Measurements from ENCODE around the gene PACS1. TPM values are rescaled to one million over a fixed set of nuclear protein-coding genes. Genes with fewer than 3 reads are reported as not detected.
A peak's percentile ranks its signal among the peaks of the same experiment; 100 is the strongest.

Gene PACS1
- total RNA-seq, 1 donor from 2014 or later, result 30.6 TPM

GRCh38 chr11:66286699-66287098 lies 216.6 kb downstream of the PACS1 start:
- Mint-ChIP-seq H3K9me3 (ENCODE audit: unreplicated experiment) (peaks cover 16% of the 10 kb centered on the region), H3K36me3 (ENCODE audit: unreplicated experiment) (no peaks in the 10 kb centered on the region), H3K27me3 (ENCODE audit: unreplicated experiment) (peaks cover 25% of the 10 kb centered on the region), H3K27ac (ENCODE audit: unreplicated experiment) (no peak overlapping the region), H3K4me3 (ENCODE audit: unreplicated experiment) (peak overlapping the region; percentile 46), H3K4me1 (ENCODE audit: low read depth, unreplicated experiment) (peaks cover 35% of the 10 kb centered on the region)
- TF ChIP-seq CTCF (IDR thresholded peaks at IDR 0.05; ENCODE audit: partially characterized antibody, unreplicated experiment), result no peak
- DNase-seq, result no peak

GRCh38 chr11:66287211-66287888 lies 217.3 kb downstream of the PACS1 start:
- Mint-ChIP-seq H3K36me3 (ENCODE audit: unreplicated experiment) (no peaks in the 10 kb centered on the region), H3K9me3 (ENCODE audit: unreplicated experiment) (peaks cover 16% of the 10 kb centered on the region), H3K4me3 (ENCODE audit: unreplicated experiment) (peak overlapping the region; percentile 81), H3K4me1 (ENCODE audit: low read depth, unreplicated experiment) (peaks cover 31% of the 10 kb centered on the region), H3K27me3 (ENCODE audit: unreplicated experiment) (peaks cover 25% of the 10 kb centered on the region), H3K27ac (ENCODE audit: unreplicated experiment) (peak overlapping the region; percentile 82)
- DNase-seq, result no peak
- no peak for TF ChIP-seq CTCF (IDR thresholded peaks at IDR 0.05; ENCODE audit: partially characterized antibody, unreplicated experiment)

GRCh38 chr11:66287889-66288670 lies 218.0 kb downstream of the PACS1 start:
- no peak for TF ChIP-seq CTCF (IDR thresholded peaks at IDR 0.05; ENCODE audit: partially characterized antibody, unreplicated experiment)
- Mint-ChIP-seq H3K4me1 (ENCODE audit: low read depth, unreplicated experiment) (peaks cover 33% of the 10 kb centered on the region), H3K9me3 (ENCODE audit: unreplicated experiment) (peaks cover 18% of the 10 kb centered on the region), H3K4me3 (ENCODE audit: unreplicated experiment) (peak overlapping the region; percentile 96), H3K36me3 (ENCODE audit: unreplicated experiment) (no peaks in the 10 kb centered on the region), H3K27ac (ENCODE audit: unreplicated experiment) (peak overlapping the region; percentile 98), H3K27me3 (ENCODE audit: unreplicated experiment) (peaks cover 29% of the 10 kb centered on the region)
- DNase-seq, result no peak

DNA sequence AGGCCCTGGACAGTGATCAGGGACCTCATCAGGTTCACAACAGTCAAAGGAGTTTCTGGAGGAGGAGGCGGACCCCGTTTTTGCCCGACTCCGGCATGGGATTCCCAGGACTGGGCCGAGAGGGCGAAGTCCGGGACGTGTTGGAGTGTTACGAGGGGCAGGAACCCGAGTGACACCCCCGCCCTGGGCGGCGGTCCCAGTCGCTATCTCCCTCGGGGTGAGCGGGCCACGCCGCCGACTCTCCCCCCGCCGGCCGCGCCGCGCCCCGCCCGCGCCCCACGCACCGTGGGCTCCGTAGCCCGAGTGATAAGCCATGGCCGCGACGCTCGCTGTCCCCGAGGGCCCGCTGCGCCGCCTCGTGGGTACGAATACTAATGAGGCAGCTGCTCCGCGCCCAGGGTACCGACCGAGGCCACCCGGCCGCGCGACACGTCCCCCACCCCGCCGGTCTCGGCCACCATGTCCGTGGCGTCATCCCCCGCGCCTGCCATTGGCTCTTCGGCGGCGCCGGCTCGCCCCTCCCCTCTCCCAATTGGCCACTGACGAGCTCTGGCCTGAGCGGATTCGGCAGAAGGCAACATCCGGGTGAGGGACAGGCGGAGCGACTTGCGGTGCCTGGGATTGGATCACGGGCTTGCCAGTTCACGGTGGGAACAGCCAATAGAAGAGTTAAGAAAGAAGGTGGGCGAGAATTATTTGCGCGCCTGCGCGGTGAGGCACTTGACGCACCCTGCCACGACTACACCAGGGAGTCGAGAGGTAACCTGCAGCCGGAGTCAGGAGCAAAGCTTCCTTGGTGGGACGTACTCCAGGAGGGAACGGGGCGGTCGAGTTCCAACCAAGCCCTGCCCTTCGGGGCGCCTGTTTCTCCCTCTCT lies 218.8 kb downstream of the PACS1 start, which contains the start of gene YIF1A:
YIF1A (minus strand) TSS at position 473 of the 877 bp plus-strand sequence; CDS start at position 315, 158 bp downstream.
- TF ChIP-seq CTCF (IDR thresholded peaks at IDR 0.05; ENCODE audit: partially characterized antibody, unreplicated experiment), result no peak
- H3K27me3 Mint-ChIP-seq (ENCODE audit: unreplicated experiment), result peaks cover 29% of the 10 kb centered on the region
- peak within 1 kb of the TSS; percentile 98 for H3K27ac Mint-ChIP-seq (ENCODE audit: unreplicated experiment)
- peaks cover 34% of the 10 kb centered on the region for H3K4me1 Mint-ChIP-seq (ENCODE audit: low read depth, unreplicated experiment)
- peaks cover 21% of the 10 kb centered on the region for H3K9me3 Mint-ChIP-seq (ENCODE audit: unreplicated experiment)
- no peaks in the 10 kb centered on the region for H3K36me3 Mint-ChIP-seq (ENCODE audit: unreplicated experiment)
- peak within 1 kb of the TSS; percentile 96 for H3K4me3 Mint-ChIP-seq (ENCODE audit: unreplicated experiment)
- DNase-seq, result peak; percentile 99

Measured in glutamatergic neuron (in vitro differentiated cells).